ENCODE data around the gene FAM131A. TPM values are rescaled to one million over a fixed set of nuclear protein-coding genes. Genes with fewer than 3 reads are reported as not detected.

The FAM131A gene
- total and polyA plus RNA-seq, 10 of the 15 experiments (the other 5 are each of a cell fraction or from before 2014, with no cell fraction given): 0.31 to 4.5 (median 1.5) TPM

- Histone ChIP-seq H3K36me3 (ENCODE audit: control insufficient read depth in 2 of 2, insufficient read depth in 2 of 2, low read length in 1 of 2) (no peaks in the 10 kb centered on the region), H3K79me2 (ENCODE audit: control insufficient read depth, insufficient read depth, low read length) (no peaks in the 10 kb centered on the region), H3K27me3 (replicated peaks in 1 of 2; ENCODE audit: control insufficient read depth in 2 of 2, insufficient read depth in 2 of 2, low read length in 1 of 2) (peaks cover 17 to 21% of the 10 kb centered on the region in 2 experiments), H3K4me2 (ENCODE audit: control insufficient read depth, insufficient read depth) (no peak overlapping the region), H3K9me3 (replicated peaks; ENCODE audit: control insufficient read depth, insufficient read depth, low read length) (no peaks in the 10 kb centered on the region), H4K20me1 (ENCODE audit: control insufficient read depth, insufficient read depth) (no peaks in the 10 kb centered on the region), H3K4me3 (no peak overlapping the region), H3K4me1 (ENCODE audit: control insufficient read depth, insufficient read depth, low read length) (no peaks in the 10 kb centered on the region), H3K9ac (ENCODE audit: control insufficient read depth, insufficient read depth, low read length) (no peak overlapping the region), H2AFZ (ENCODE audit: control insufficient read depth, low read depth, low read length) (no peak overlapping the region), H3K27ac (ENCODE audit: control insufficient read depth, insufficient read depth) (no peak overlapping the region)
- DNase-seq (ENCODE audit: low read depth, low spot score) (no peak), FAIRE-seq (no peak), ATAC-seq (no peak)
- 16% methylated on average over 29 of the region's 42 CpGs for WGBS (ENCODE audit: insufficient coverage, insufficient replicate concordance, low lambda C conversion rate, missing lambda C conversion rate)
- CTCF ChIA-PET: no interaction called here
- intact Hi-C loops (cut with micrococcal nuclease; ENCODE audit: unreplicated experiment): no loop called here
- TF ChIP-seq JUND (IDR thresholded peaks at IDR 0.05; ENCODE audit: low read depth, low read length) (no peak), SUPT20H (IDR thresholded peaks at IDR 0.05; ENCODE audit: borderline replicate concordance, control insufficient read depth, low read depth, low read length) (no peak), BACH1 (IDR thresholded peaks at IDR 0.05; ENCODE audit: borderline replicate concordance) (no peak), SMC3 (IDR thresholded peaks at IDR 0.05; ENCODE audit: borderline replicate concordance, low read length) (no peak), ZBED1 (IDR thresholded peaks at IDR 0.05; ENCODE audit: borderline replicate concordance) (no peak), MXI1 (IDR thresholded peaks at IDR 0.05; ENCODE audit: low read depth, low read length) (no peak), PKNOX1 (IDR thresholded peaks at IDR 0.05) (no peak), IKZF1 (conservative IDR thresholded peaks at IDR 0.05) (no peak), IKZF2 (IDR thresholded peaks at IDR 0.05) (no peak), MEF2B (IDR thresholded peaks at IDR 0.05; ENCODE audit: partially characterized antibody, poor library complexity, severe bottlenecking) (no peak), ZZZ3 (IDR thresholded peaks at IDR 0.05; ENCODE audit: control insufficient read depth, insufficient read length, low read depth) (no peak), SUZ12 (IDR thresholded peaks at IDR 0.05; ENCODE audit: unreplicated experiment) (peak; percentile 88), FOS (IDR thresholded peaks at IDR 0.05; ENCODE audit: borderline replicate concordance, extremely low read depth, insufficient read length) (no peak), NRF1 (conservative IDR thresholded peaks at IDR 0.05; ENCODE audit: low read depth, low read length) (no peak), EZH2 (IDR thresholded peaks at IDR 0.05; ENCODE audit: borderline replicate concordance, control insufficient read depth, low read depth, low read length) (peak; percentile 78; the same call in 1 of the 2 replicates), HCFC1 (IDR thresholded peaks at IDR 0.05; ENCODE audit: low read length) (no peak)
- RAD21 ChIA-PET (ENCODE audit: unreplicated experiment): no interaction called here
- POLR2A ChIA-PET: no interaction called here
- in situ Hi-C loops (cut with MboI): no loop called here
- SMC1A ChIA-PET (ENCODE audit: uncharacterized antibody, unreplicated experiment): no interaction called here
- no TSS peak for BruUV-seq (replicated peaks)
Measured at GRCh38 chr3:184380627-184381260, 43.3 kb downstream of the FAM131A start.
